Mesendoderm (in vitro differentiated cells): ENCODE results near the gene RASAL2.

ENCODE experiments used
- DNase-seq: peaks from one replicate; pipeline ENCODE4 v3.0.0; 2013
- H2AK5ac ChIP-seq: 2 replicates; pipeline ENCODE4 v1.6.1; 2013; ENCODE audit warnings: low read length, inconsistent platforms
- H2BK120ac ChIP-seq: 2 replicates; pipeline ENCODE4 v1.6.1; 2013; ENCODE audit warnings: low read depth, mild to moderate bottlenecking, low read length, moderate library complexity, mixed read lengths
- H2BK15ac ChIP-seq: replicated peaks from 2 replicates; pipeline ENCODE4 v1.6.1; 2013; ENCODE audit warnings: low read depth, mild to moderate bottlenecking, moderate library complexity
- H2BK5ac ChIP-seq: 2 replicates; pipeline ENCODE4 v1.6.1; 2013; ENCODE audit warnings: low read length, inconsistent platforms
- H3K18ac ChIP-seq: 2 replicates; pipeline ENCODE4 v1.6.1; 2013; ENCODE audit warnings: mild to moderate bottlenecking, low read length, mixed read lengths
- H3K23ac ChIP-seq: one replicate; pipeline ENCODE4 v1.6.1; 2013; ENCODE audit warnings: low read length
- H3K27ac ChIP-seq: 2 replicates; pipeline ENCODE4 v1.5.1; 2013; ENCODE audit warnings: low read depth, mild to moderate bottlenecking, inconsistent platforms, low read length, moderate library complexity
- H3K27me3 ChIP-seq: 2 replicates; pipeline ENCODE4 v1.6.1; 2013; ENCODE audit warnings: low read length, control low read depth, mild to moderate bottlenecking, inconsistent platforms; ENCODE audit not compliant: insufficient read depth, poor library complexity
- H3K36me3 ChIP-seq: 2 replicates; pipeline ENCODE4 v1.6.1; 2013; ENCODE audit warnings: low read length, inconsistent platforms; ENCODE audit not compliant: control insufficient read depth, insufficient read depth
- H3K4ac ChIP-seq: one replicate; pipeline ENCODE4 v1.6.1; 2013; ENCODE audit warnings: low read depth, mild to moderate bottlenecking, low read length, moderate library complexity
- H3K4me1 ChIP-seq: 2 replicates; pipeline ENCODE4 v1.6.1; 2013; ENCODE audit warnings: low read depth, low read length, inconsistent platforms; ENCODE audit not compliant: control insufficient read depth
- H3K4me2 ChIP-seq: 2 replicates; pipeline ENCODE4 v1.6.1; 2013; ENCODE audit warnings: low read length
- H3K4me3 ChIP-seq: 2 replicates; pipeline ENCODE4 v1.5.1; 2013; ENCODE audit warnings: mild to moderate bottlenecking, low read length
- H3K56ac ChIP-seq: one replicate; pipeline ENCODE4 v1.6.1; 2013; ENCODE audit warnings: low read length
- H3K79me1 ChIP-seq: 2 replicates; pipeline ENCODE4 v1.6.1; 2013; ENCODE audit warnings: low read length, inconsistent platforms
- H3K79me2 ChIP-seq: 2 replicates; pipeline ENCODE4 v1.6.1; 2013; ENCODE audit warnings: mild to moderate bottlenecking, low read length; ENCODE audit not compliant: control insufficient read depth, insufficient read depth
- H3K9ac ChIP-seq: 2 replicates; pipeline ENCODE4 v1.6.1; 2013; ENCODE audit warnings: low read length, inconsistent platforms
- H4K5ac ChIP-seq: one replicate; pipeline ENCODE4 v1.6.1; 2013; ENCODE audit warnings: low read length
- H4K8ac ChIP-seq: one replicate; pipeline ENCODE4 v1.6.1; 2013; ENCODE audit warnings: low read depth, mild to moderate bottlenecking, control low read depth, low read length, moderate library complexity
- WGBS: extraction: QIAGEN DNeasy Blood & Tissue Kit; methylation state at CpG from one replicate; pipeline ENCODE4 v1.1.7; 2013; ENCODE audit warnings: low lambda C conversion rate, missing lambda C conversion rate; ENCODE audit not compliant: insufficient coverage; ENCODE audit errors: extremely low coverage; 5-methylcytosine and 5-hydroxymethylcytosine counted together

The RASAL2 gene

DNA sequence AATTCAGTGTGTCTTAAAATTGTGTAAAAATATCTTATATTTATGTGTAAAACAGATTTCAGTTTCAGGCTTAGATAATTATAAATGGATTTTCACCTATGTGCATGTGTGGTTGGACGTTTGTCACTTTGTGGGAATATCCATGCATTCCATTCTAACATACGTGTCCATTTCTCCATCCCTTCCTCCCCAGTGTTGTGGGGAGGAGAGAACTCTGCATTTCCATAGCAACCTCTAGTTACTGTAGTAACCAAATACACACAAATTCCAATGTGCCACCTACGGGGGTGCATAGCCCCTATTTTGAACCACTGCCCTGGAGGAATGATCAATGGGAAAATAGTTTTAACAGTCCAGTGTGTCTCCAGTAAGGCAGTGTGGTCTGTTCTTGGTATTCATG is 79.0 kb downstream of the RASAL2 start:
- no peaks in the 10 kb centered on the region for H3K4me1 ChIP-seq
- H2BK15ac ChIP-seq: no peak overlapping the region
- H3K56ac ChIP-seq: no peak overlapping the region
- H3K18ac ChIP-seq: no peak overlapping the region
- no peak overlapping the region for H3K27ac ChIP-seq
- no peak overlapping the region for H4K8ac ChIP-seq
- H3K4ac ChIP-seq: no peak overlapping the region
- H2BK5ac ChIP-seq: no peak overlapping the region
- WGBS: no CpG with 5 or more reads among the region's 3 CpGs
- H3K4me2 ChIP-seq: no peak overlapping the region
- no peak overlapping the region for H3K4me3 ChIP-seq
- no peak overlapping the region for H2BK120ac ChIP-seq
- peak; percentile 69 for DNase-seq
- H3K79me2 ChIP-seq: peaks cover 9% of the 10 kb centered on the region
- H3K27me3 ChIP-seq: no peaks in the 10 kb centered on the region
- H3K23ac ChIP-seq: no peak overlapping the region
- H3K79me1 ChIP-seq: peaks cover 6% of the 10 kb centered on the region
- H3K9ac ChIP-seq: no peak overlapping the region
- no peak overlapping the region for H4K5ac ChIP-seq
- H3K36me3 ChIP-seq: no peaks in the 10 kb centered on the region
- no peak overlapping the region for H2AK5ac ChIP-seq

DNA sequence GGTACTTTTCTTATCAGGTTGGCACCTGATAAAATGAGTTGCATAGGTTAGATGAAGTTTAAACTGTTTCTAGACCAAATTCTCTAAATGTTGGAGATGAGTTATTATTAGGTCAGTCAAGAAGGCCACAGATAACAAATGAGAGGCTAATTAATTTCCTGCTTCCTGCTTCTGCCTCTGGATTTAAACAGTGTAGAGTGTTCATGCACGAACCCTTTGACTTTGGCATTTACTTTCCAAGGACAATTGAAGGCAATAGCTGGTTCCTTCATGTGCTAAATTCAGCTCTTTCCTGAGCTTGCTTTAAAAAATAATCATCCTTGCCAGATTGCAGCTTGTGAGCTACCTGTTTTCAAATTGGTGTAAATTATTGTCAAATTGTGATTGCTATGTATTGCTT is 80.6 kb downstream of the RASAL2 start:
- Histone ChIP-seq H3K79me2 (peaks cover 7% of the 10 kb centered on the region), H3K23ac (no peak overlapping the region), H2BK15ac (no peak overlapping the region), H3K36me3 (no peaks in the 10 kb centered on the region), H3K27me3 (no peaks in the 10 kb centered on the region), H3K27ac (no peak overlapping the region), H2AK5ac (no peak overlapping the region), H3K18ac (no peak overlapping the region), H2BK5ac (no peak overlapping the region), H3K79me1 (peaks cover 5% of the 10 kb centered on the region), H3K4me1 (no peaks in the 10 kb centered on the region), H4K8ac (no peak overlapping the region), H3K9ac (no peak overlapping the region), H3K4me3 (no peak overlapping the region), H3K56ac (no peak overlapping the region), H3K4me2 (no peak overlapping the region), H3K4ac (no peak overlapping the region), H2BK120ac (no peak overlapping the region), H4K5ac (no peak overlapping the region)
- no CpG with 5 or more reads among the region's 1 CpG for WGBS
- DNase-seq: no peak

DNA sequence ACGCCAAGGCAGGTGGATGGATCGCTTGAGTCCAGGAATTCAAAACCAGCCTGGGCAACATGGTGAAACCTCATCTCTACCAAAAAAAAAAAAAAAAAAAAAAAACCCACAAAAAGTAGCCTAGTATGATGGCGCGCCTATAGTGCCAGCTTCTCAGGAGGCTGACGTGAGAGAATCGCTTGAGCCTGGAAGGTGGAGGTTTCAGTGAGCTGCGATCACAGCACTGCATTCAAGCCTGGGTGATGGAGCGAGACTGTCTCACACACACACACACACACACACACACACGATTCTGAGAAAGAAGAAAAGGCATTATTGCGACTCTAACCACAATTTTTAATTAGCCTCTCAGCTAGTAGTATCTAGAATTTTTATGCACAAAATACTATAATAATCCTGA is 86.5 kb downstream of the RASAL2 start:
- Histone ChIP-seq H2AK5ac (no peak overlapping the region), H3K27ac (no peak overlapping the region), H3K4me1 (no peaks in the 10 kb centered on the region), H4K8ac (no peak overlapping the region), H2BK15ac (no peak overlapping the region), H3K9ac (no peak overlapping the region), H3K79me2 (peaks cover 5% of the 10 kb centered on the region), H2BK5ac (no peak overlapping the region), H3K36me3 (no peaks in the 10 kb centered on the region), H3K4ac (no peak overlapping the region), H3K18ac (no peak overlapping the region), H3K56ac (no peak overlapping the region), H3K79me1 (peaks cover 2% of the 10 kb centered on the region), H3K4me2 (no peak overlapping the region), H3K4me3 (no peak overlapping the region), H3K27me3 (no peaks in the 10 kb centered on the region), H4K5ac (no peak overlapping the region), H3K23ac (no peak overlapping the region), H2BK120ac (no peak overlapping the region)
- no peak for DNase-seq
- no CpG with 5 or more reads among the region's 10 CpGs for WGBS

DNA sequence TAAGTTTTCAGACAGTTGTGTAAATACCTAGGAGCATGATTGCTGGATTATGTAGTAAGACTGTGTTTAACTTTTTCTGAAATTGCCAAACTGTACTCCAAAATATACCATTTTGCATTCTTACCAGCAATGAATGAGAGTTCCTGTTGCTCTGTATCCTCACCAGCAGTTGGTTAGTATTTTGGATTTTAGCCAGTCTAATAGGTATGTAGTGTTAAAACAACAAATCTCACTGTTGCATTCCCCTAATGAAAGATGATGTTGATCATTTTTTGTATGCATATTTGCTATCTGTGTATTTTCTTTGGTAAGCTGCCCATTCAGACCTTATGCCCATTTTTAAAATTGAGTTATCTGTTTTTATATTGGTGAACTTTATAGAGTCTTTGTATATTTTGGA is 89.9 kb downstream of the RASAL2 start:
- Histone ChIP-seq H3K79me2 (peaks cover 3% of the 10 kb centered on the region), H3K23ac (no peak overlapping the region), H3K18ac (no peak overlapping the region), H3K4me1 (no peaks in the 10 kb centered on the region), H3K56ac (no peak overlapping the region), H2BK15ac (no peak overlapping the region), H4K8ac (no peak overlapping the region), H3K27me3 (no peaks in the 10 kb centered on the region), H4K5ac (no peak overlapping the region), H2BK120ac (no peak overlapping the region), H3K4me3 (no peak overlapping the region), H3K9ac (no peak overlapping the region), H3K4ac (no peak overlapping the region), H3K4me2 (no peak overlapping the region), H2AK5ac (no peak overlapping the region), H3K36me3 (no peaks in the 10 kb centered on the region), H3K27ac (no peak overlapping the region), H2BK5ac (no peak overlapping the region), H3K79me1 (no peaks in the 10 kb centered on the region)
- DNase-seq: no peak

DNA sequence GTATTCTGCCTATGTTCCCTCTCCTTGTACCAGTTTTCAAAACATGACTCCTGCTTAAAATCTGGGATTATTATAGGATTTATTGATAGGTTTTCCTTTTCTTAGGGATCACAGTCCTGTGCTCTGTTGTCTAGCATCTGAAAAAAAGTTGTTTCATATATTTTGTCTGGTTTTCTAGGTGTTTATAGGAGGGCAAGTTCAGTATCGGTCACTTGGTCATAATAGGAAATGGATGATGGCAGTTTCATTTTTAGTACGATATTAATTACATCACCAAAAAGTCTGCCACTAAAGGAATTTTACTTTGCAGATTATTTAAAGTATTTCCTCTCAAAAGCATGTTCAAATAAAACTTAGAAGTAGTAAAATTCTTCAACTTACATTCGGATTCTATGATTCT is 94.4 kb downstream of the RASAL2 start:
- H3K56ac ChIP-seq: no peak overlapping the region
- H3K9ac ChIP-seq: no peak overlapping the region
- no peaks in the 10 kb centered on the region for H3K27me3 ChIP-seq
- H4K5ac ChIP-seq: no peak overlapping the region
- no peaks in the 10 kb centered on the region for H3K4me1 ChIP-seq
- H2BK15ac ChIP-seq: no peak overlapping the region
- no peak overlapping the region for H3K23ac ChIP-seq
- H3K4me2 ChIP-seq: no peak overlapping the region
- no peaks in the 10 kb centered on the region for H3K36me3 ChIP-seq
- no peak overlapping the region for H3K18ac ChIP-seq
- H2AK5ac ChIP-seq: no peak overlapping the region
- H3K4ac ChIP-seq: no peak overlapping the region
- H4K8ac ChIP-seq: no peak overlapping the region
- no CpG with 5 or more reads among the region's 3 CpGs for WGBS
- DNase-seq: no peak
- H2BK120ac ChIP-seq: no peak overlapping the region
- H3K27ac ChIP-seq: no peak overlapping the region
- H3K79me2 ChIP-seq: peaks cover 3% of the 10 kb centered on the region
- H3K4me3 ChIP-seq: no peak overlapping the region
- no peaks in the 10 kb centered on the region for H3K79me1 ChIP-seq
- no peak overlapping the region for H2BK5ac ChIP-seq

DNA sequence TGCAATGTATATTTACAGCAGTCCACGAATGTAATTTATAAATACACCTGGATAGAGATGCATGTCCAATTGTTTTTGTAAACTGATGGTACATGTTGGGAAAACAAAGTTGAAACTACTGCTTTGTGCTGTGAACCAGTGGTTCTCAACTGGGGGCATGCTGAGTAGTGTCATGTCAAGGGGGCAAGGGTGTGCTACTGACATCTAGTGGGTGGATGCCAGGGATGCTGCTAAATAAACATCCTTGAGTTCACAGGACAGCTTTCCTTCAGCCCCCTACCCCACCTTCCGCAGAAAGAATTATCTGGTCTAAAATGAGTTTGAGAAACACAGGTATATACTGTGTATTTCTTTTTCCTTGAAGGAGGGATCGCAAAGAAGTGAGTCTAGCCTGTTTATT is 95.9 kb downstream of the RASAL2 start:
- WGBS: no CpG with 5 or more reads among the region's 3 CpGs
- H4K8ac ChIP-seq: no peak overlapping the region
- H3K9ac ChIP-seq: no peak overlapping the region
- H3K27ac ChIP-seq: no peak overlapping the region
- H2BK120ac ChIP-seq: no peak overlapping the region
- no peaks in the 10 kb centered on the region for H3K4me1 ChIP-seq
- no peak overlapping the region for H2BK15ac ChIP-seq
- no peak overlapping the region for H2BK5ac ChIP-seq
- no peak overlapping the region for H3K4me2 ChIP-seq
- no peak overlapping the region for H4K5ac ChIP-seq
- H3K36me3 ChIP-seq: no peaks in the 10 kb centered on the region
- H3K56ac ChIP-seq: no peak overlapping the region
- no peak overlapping the region for H3K18ac ChIP-seq
- peaks cover 3% of the 10 kb centered on the region for H3K79me2 ChIP-seq
- H3K4ac ChIP-seq: no peak overlapping the region
- H3K79me1 ChIP-seq: no peaks in the 10 kb centered on the region
- no peak overlapping the region for H3K4me3 ChIP-seq
- H2AK5ac ChIP-seq: no peak overlapping the region
- peak; percentile 88 for DNase-seq
- no peak overlapping the region for H3K23ac ChIP-seq
- no peaks in the 10 kb centered on the region for H3K27me3 ChIP-seq
